ENCODE data around the gene CDC42BPA. TPM values are rescaled to one million over a fixed set of nuclear protein-coding genes. Genes with fewer than 3 reads are reported as not detected.

Gene CDC42BPA
- total RNA-seq, 4 donors from 2014 or later, result 47.0 to 58.6 (median 54.8) TPM

DNA sequence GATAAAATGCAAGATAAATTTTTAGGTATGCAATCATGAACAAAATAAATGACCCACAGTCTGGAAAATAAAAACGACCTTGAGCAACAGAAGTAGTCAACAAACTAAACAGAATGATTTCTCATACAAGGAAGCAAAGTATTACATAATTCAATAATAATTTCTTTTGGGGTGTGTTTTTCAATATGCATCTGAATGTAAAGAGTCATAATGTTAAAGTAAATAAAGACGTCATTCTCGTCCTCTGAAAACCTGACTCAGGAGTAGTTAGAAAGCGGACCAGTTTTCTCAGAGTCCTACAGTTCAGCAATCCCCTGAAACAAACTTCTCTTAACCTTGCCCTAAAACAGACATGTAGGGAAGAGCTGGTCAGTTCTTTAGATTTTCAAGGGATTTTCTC is 18.6 kb downstream of the CDC42BPA start:
- H3K4me1 ChIP-seq, result peaks cover 0 to 24% (median 0%) of the 10 kb centered on the region in 4 donors
- peak overlapping the region in 1 of 4 donors; percentile 61 for H3K27ac ChIP-seq
- WGBS, 2 donors, result 31% methylated on average over 4 of the region's 4 CpGs
- H3K36me3 ChIP-seq, result no peaks in the 10 kb centered on the region
- no peak for DNase-seq (ENCODE audit: low spot score in 2 of 2)
- TF ChIP-seq EP300 (IDR thresholded peaks at IDR 0.05) (no peak), CTCF (IDR thresholded peaks at IDR 0.05) (no peak), POLR2A (IDR thresholded peaks at IDR 0.05) (no peak)
- H3K4me3 ChIP-seq, result no peak overlapping the region
- no peaks in the 10 kb centered on the region for H3K9me3 ChIP-seq
- no peaks in the 10 kb centered on the region for H3K27me3 ChIP-seq

- no peaks in the 10 kb centered on the region for H3K27me3 ChIP-seq
- no peak for DNase-seq (ENCODE audit: low spot score in 2 of 2)
- H3K9me3 ChIP-seq, result no peaks in the 10 kb centered on the region
- no peak overlapping the region for H3K4me3 ChIP-seq
- no peak for TF ChIP-seq CTCF (IDR thresholded peaks at IDR 0.05)
- peak overlapping the region in 2 of 4 donors; percentile 2 to 61 for H3K27ac ChIP-seq
- peaks cover 0 to 24% (median 0%) of the 10 kb centered on the region in 4 donors for H3K4me1 ChIP-seq
- no peaks in the 10 kb centered on the region for H3K36me3 ChIP-seq
Measured at GRCh38 chr1:227299241-227299627, 19.1 kb downstream of the CDC42BPA start.

- 41 to 53% methylated on average over 3 of the region's 3 CpGs for WGBS, 2 donors
Measured at GRCh38 chr1:227298512-227299240, 19.6 kb downstream of the CDC42BPA start.

DNA sequence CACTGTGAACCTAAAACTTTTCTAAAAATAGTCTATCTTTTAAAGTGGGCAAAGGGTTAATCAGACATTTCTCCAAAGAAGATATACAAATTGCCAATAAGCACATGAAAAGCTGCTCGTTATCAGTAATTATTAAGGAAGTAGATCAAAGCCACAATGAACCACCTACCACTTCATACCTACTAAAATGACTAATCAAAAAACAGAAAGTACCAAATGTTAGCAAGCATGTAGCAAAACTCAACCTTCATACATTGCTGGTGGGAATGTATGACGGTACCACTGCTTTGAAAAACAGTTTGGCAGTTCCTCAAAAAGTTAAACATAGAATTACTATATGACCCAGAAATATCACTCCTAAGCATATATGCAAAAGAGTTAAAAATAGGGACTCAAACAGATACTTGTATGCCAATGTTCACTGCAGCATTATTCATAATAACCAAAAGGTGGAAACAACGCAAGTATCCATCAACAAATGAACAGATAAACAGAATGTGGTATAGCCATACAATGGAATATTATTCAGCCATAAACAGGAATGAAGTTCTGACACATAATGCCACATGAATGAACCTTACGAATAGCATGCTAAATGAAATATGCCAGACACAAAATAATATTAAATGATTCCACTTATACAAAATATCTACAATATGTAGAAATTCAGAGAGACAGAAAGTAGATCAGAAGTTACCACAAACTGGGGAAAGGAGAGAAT is 21.1 kb downstream of the CDC42BPA start:
- H3K4me1 ChIP-seq, result peaks cover 0 to 24% (median 0%) of the 10 kb centered on the region in 4 donors
- 96 to 98% methylated on average over 4 of the region's 4 CpGs for WGBS, 2 donors
- H3K36me3 ChIP-seq, result no peaks in the 10 kb centered on the region
- H3K4me3 ChIP-seq, result no peak overlapping the region
- DNase-seq (ENCODE audit: low spot score in 2 of 2), result no peak
- no peak overlapping the region for H3K27ac ChIP-seq
- H3K9me3 ChIP-seq, result no peaks in the 10 kb centered on the region
- H3K27me3 ChIP-seq, result no peaks in the 10 kb centered on the region
- no peak for TF ChIP-seq CTCF (IDR thresholded peaks at IDR 0.05)
- no peak for TF ChIP-seq EP300 (IDR thresholded peaks at IDR 0.05)
- TF ChIP-seq POLR2A (IDR thresholded peaks at IDR 0.05), result no peak

More at GRCh38 chr1:227298512-227299240, 19.6 kb downstream of the CDC42BPA start:
- H3K4me1 ChIP-seq, result peaks cover 0 to 24% (median 0%) of the 10 kb centered on the region in 4 donors
- no peak overlapping the region for H3K4me3 ChIP-seq
- no peak for TF ChIP-seq CTCF (IDR thresholded peaks at IDR 0.05)
- no peak for TF ChIP-seq EP300 (IDR thresholded peaks at IDR 0.05)
- TF ChIP-seq POLR2A (IDR thresholded peaks at IDR 0.05), result no peak
- DNase-seq (ENCODE audit: low spot score in 2 of 2), result no peak
- H3K9me3 ChIP-seq, result no peaks in the 10 kb centered on the region
- H3K27ac ChIP-seq, result peak overlapping the region in 2 of 4 donors; percentile 2 to 61
- H3K36me3 ChIP-seq, result no peaks in the 10 kb centered on the region
- H3K27me3 ChIP-seq, result no peaks in the 10 kb centered on the region

GRCh38 chr1:227295609-227296008 is 22.7 kb downstream of the CDC42BPA start:
- TF ChIP-seq CTCF (IDR thresholded peaks at IDR 0.05), result no peak
- TF ChIP-seq POLR2A (IDR thresholded peaks at IDR 0.05), result no peak
- TF ChIP-seq EP300 (IDR thresholded peaks at IDR 0.05), result no peak
- WGBS, 2 donors, result 68 to 76% methylated on average over 3 of the region's 3 CpGs
- Histone ChIP-seq H3K27ac (no peak overlapping the region), H3K27me3 (no peaks in the 10 kb centered on the region), H3K4me1 (peaks cover 0 to 24% (median 0%) of the 10 kb centered on the region in 4 donors), H3K9me3 (no peaks in the 10 kb centered on the region), H3K4me3 (no peak overlapping the region), H3K36me3 (no peaks in the 10 kb centered on the region)
- DNase-seq (ENCODE audit: low spot score in 2 of 2), result no peak
